Karpas-422 (cell line): ENCODE results near the gene MRPL21. TPM values are rescaled to one million over a fixed set of nuclear protein-coding genes. Genes with fewer than 3 reads are reported as not detected.

ENCODE experiments used
- DNase-seq: peaks from one replicate; pipeline ENCODE4 v3.0.0-alpha.2; 2015
- H2AFZ ChIP-seq: fragments of 200-600 bp; sonication (generic); 2 replicates; pipeline ENCODE4 v1.6.1; 2014; ENCODE audit warnings: antibody characterized with exemption, low read length, mixed read lengths
- H3K27ac ChIP-seq: fragments of 200-600 bp; sonication (generic); 2 replicates; pipeline ENCODE4 v1.5.1; 2014; ENCODE audit warnings: mild to moderate bottlenecking, low read length, moderate library complexity
- H3K27me3 ChIP-seq: fragments of 200-600 bp; sonication (generic); 2 replicates; pipeline ENCODE4 v1.6.1; 2014; ENCODE audit warnings: low read length, mixed read lengths
- H3K36me3 ChIP-seq: fragments of 200-600 bp; sonication (generic); 2 replicates; pipeline ENCODE4 v1.6.1; 2014; ENCODE audit warnings: low read length, mixed read lengths; ENCODE audit not compliant: insufficient read depth
- H3K4me1 ChIP-seq: fragments of 200-600 bp; sonication (generic); 2 replicates; pipeline ENCODE4 v1.6.1; 2014; ENCODE audit warnings: mild to moderate bottlenecking, low read length, mixed read lengths
- H3K4me2 ChIP-seq: fragments of 200-600 bp; sonication (generic); 2 replicates; pipeline ENCODE4 v1.6.1; 2014; ENCODE audit warnings: low read length, low read depth, mild to moderate bottlenecking; ENCODE audit not compliant: poor library complexity, severe bottlenecking
- H3K4me3 ChIP-seq: fragments of 200-600 bp; sonication (generic); 2 replicates; pipeline ENCODE4 v1.5.1; 2014; ENCODE audit warnings: mild to moderate bottlenecking, antibody characterized with exemption, low read length, mixed read lengths
- H3K79me2 ChIP-seq: fragments of 200-600 bp; sonication (generic); 2 replicates; pipeline ENCODE4 v1.6.1; 2014; ENCODE audit warnings: mild to moderate bottlenecking, low read length, mixed read lengths
- H3K9ac ChIP-seq: fragments of 200-600 bp; sonication (generic); 2 replicates; pipeline ENCODE4 v1.6.0; 2014; ENCODE audit warnings: low read length
- H3K9me2 ChIP-seq: fragments of 200-600 bp; sonication (generic), shearing (Covaris generic); replicated peaks from 2 replicates; pipeline ENCODE4 v1.6.0; 2014; ENCODE audit warnings: mild to moderate bottlenecking, low read length, moderate library complexity; ENCODE audit not compliant: insufficient read depth
- H3K9me3 ChIP-seq: fragments of 300-700, 200-600 bp; sonication (generic); 2 replicates; pipeline ENCODE4 v1.6.1; 2014; ENCODE audit warnings: low read length, mixed read lengths
- H4K20me1 ChIP-seq: fragments of 200-600 bp; sonication (generic); 2 replicates; pipeline ENCODE4 v1.6.1; 2014; ENCODE audit warnings: mild to moderate bottlenecking, antibody characterized with exemption, low read length, low read depth; ENCODE audit not compliant: insufficient read depth
- total RNA-seq: library from RNA; depleted of rRNA; stranded (reverse); fragments of >200 nt; shearing (Covaris generic); gene quantifications from 2 replicates; pipeline ENCODE4 v1.2.3, GENCODE V29; 2014; ENCODE audit warnings: low replicate concordance

Gene MRPL21
- total RNA-seq, 1 experiment from 2014 or later: 121 TPM

GRCh38 chr11:68878022-68878421 is 25.6 kb downstream of the MRPL21 start:
- Histone ChIP-seq H3K36me3 (no peaks in the 10 kb centered on the region), H3K4me2 (no peak overlapping the region), H3K79me2 (no peaks in the 10 kb centered on the region), H2AFZ (no peak overlapping the region), H3K9ac (no peak overlapping the region), H3K9me3 (no peaks in the 10 kb centered on the region), H4K20me1 (no peaks in the 10 kb centered on the region), H3K27ac (no peak overlapping the region), H3K4me1 (no peaks in the 10 kb centered on the region), H3K27me3 (no peaks in the 10 kb centered on the region), H3K4me3 (no peak overlapping the region), H3K9me2 (no peaks in the 10 kb centered on the region)
- DNase-seq: no peak

DNA sequence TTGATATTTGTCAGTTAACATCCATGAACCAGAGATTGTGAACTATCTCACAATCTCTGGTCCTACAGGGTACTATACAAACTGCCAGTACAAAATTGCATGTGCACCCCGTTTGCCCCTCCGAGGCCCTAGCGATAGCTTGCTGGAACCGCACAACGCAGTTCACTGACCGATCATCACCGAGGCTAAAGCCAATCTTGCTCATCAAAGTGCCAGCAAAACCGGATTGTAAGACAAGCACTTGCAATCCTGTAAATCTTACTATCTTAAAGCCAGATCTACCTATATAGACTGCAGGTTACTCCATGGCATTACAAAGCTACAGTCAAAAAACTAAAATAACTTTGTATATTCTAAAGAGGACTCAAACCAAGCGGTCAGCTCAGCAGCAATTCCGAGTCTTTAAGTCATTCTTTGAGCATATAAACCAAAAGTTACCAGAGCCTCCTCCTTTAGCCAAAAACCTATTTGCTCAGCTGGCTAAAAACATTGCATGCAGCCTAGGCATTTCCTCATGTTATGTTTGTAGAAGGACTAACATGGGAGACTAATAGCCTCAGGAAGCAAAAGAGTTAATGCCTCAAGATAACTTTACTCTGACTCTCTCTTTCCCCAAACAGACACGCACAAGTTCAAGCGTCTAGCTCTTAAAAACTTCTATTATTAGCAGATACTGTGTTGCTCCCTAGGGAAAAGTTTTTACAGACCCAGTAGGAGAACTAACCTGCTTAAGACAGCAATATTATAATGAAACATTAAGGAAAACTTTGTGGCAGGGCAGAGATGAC is 31.2 kb downstream of the MRPL21 start:
- no peak for DNase-seq
- no peak overlapping the region for H3K4me3 ChIP-seq
- H3K9me3 ChIP-seq: no peaks in the 10 kb centered on the region
- H3K27ac ChIP-seq: no peak overlapping the region
- peaks cover 4% of the 10 kb centered on the region; the same call in 1 of the 2 replicates for H3K4me1 ChIP-seq
- H3K9ac ChIP-seq: no peak overlapping the region
- H2AFZ ChIP-seq: no peak overlapping the region
- H3K9me2 ChIP-seq: no peaks in the 10 kb centered on the region
- no peaks in the 10 kb centered on the region for H4K20me1 ChIP-seq
- no peaks in the 10 kb centered on the region for H3K36me3 ChIP-seq
- H3K4me2 ChIP-seq: no peak overlapping the region
- no peaks in the 10 kb centered on the region for H3K79me2 ChIP-seq
- H3K27me3 ChIP-seq: no peaks in the 10 kb centered on the region

GRCh38 chr11:68870470-68870869 is 33.2 kb downstream of the MRPL21 start:
- H3K9ac ChIP-seq: no peak overlapping the region
- H3K27me3 ChIP-seq: no peaks in the 10 kb centered on the region
- no peak overlapping the region for H2AFZ ChIP-seq
- H3K79me2 ChIP-seq: no peaks in the 10 kb centered on the region
- peaks cover 9% of the 10 kb centered on the region for H3K4me1 ChIP-seq
- H3K9me2 ChIP-seq: no peaks in the 10 kb centered on the region
- H3K27ac ChIP-seq: no peak overlapping the region
- H3K9me3 ChIP-seq: no peaks in the 10 kb centered on the region
- no peak overlapping the region for H3K4me2 ChIP-seq
- H4K20me1 ChIP-seq: no peaks in the 10 kb centered on the region
- H3K36me3 ChIP-seq: no peaks in the 10 kb centered on the region
- no peak for DNase-seq
- no peak overlapping the region for H3K4me3 ChIP-seq

DNA sequence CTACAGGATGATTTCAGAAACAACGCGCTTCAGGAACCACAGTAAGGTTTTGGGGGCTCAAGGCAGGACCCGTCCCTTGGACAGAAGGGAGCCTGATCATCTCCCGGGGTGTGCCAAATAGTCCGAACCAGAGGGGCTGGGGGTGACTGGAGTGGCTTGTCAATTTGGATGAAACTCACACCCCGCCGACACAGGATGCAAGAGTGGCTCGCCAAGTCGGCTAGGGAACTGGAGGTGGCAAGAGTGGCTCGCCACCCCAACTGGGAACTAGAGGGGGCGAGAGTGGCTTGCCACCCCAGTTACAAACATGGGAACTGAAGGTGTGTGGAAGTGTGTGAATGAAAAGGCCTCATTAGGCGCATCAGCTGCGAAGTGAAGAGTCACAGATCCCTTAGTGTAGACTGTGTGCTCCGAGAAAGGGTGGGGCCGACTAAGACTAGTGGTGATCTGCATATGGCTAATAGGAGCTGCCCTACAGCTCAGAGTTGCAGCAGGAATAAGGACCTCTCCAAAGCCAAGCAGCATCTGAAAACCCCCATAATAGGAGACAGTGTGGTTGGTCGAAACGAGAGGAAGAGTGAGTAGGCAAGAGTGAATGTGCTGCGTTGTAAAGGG is 35.3 kb downstream of the MRPL21 start:
- H3K79me2 ChIP-seq: no peaks in the 10 kb centered on the region
- peaks cover 9% of the 10 kb centered on the region for H3K9me3 ChIP-seq
- H3K4me3 ChIP-seq: no peak overlapping the region
- no peaks in the 10 kb centered on the region for H3K27me3 ChIP-seq
- no peak overlapping the region for H3K9ac ChIP-seq
- peaks cover 9% of the 10 kb centered on the region for H3K4me1 ChIP-seq
- no peaks in the 10 kb centered on the region for H3K36me3 ChIP-seq
- no peak for DNase-seq
- H3K27ac ChIP-seq: no peak overlapping the region
- H4K20me1 ChIP-seq: no peaks in the 10 kb centered on the region
- no peaks in the 10 kb centered on the region for H3K9me2 ChIP-seq
- H2AFZ ChIP-seq: no peak overlapping the region
- no peak overlapping the region for H3K4me2 ChIP-seq

- Histone ChIP-seq H2AFZ (no peak overlapping the region), H3K9me2 (no peaks in the 10 kb centered on the region), H3K4me2 (no peak overlapping the region), H3K27me3 (no peaks in the 10 kb centered on the region), H3K4me1 (peaks cover 5% of the 10 kb centered on the region), H3K36me3 (no peaks in the 10 kb centered on the region), H3K79me2 (no peaks in the 10 kb centered on the region), H3K4me3 (no peak overlapping the region), H3K9ac (no peak overlapping the region), H3K9me3 (peaks cover 9% of the 10 kb centered on the region), H3K27ac (no peak overlapping the region), H4K20me1 (no peaks in the 10 kb centered on the region)
- no peak for DNase-seq
Observed at GRCh38 chr11:68867066-68867465, 36.6 kb downstream of the MRPL21 start.

DNA sequence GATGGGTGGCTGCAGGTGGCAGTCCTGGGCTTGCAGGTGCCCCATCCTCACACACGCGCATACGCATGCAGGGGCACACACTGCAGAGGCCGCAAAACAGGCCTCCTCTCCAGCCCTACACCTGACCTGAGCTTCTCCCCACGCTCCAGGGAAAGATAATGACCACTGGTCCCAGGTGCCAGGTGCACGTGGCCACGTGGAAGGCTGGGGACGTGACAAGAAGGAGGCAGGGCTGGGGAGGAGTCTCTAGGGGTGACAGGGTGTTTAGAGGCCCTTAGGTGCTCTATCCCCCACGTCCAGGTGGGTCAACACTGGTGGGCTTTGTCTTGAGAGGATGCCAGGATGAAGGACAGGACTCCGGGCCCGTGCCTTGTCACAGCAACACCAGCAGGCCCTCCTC is 38.4 kb downstream of the MRPL21 start:
- H3K36me3 ChIP-seq: no peaks in the 10 kb centered on the region
- no peaks in the 10 kb centered on the region for H4K20me1 ChIP-seq
- no peak for DNase-seq
- H3K27me3 ChIP-seq: no peaks in the 10 kb centered on the region
- H3K9me3 ChIP-seq: peaks cover 9% of the 10 kb centered on the region
- H3K27ac ChIP-seq: no peak overlapping the region
- H3K9ac ChIP-seq: no peak overlapping the region
- H3K9me2 ChIP-seq: no peaks in the 10 kb centered on the region
- peaks cover 5% of the 10 kb centered on the region for H3K4me1 ChIP-seq
- no peaks in the 10 kb centered on the region for H3K79me2 ChIP-seq
- H3K4me3 ChIP-seq: no peak overlapping the region
- H2AFZ ChIP-seq: no peak overlapping the region
- H3K4me2 ChIP-seq: no peak overlapping the region

DNA sequence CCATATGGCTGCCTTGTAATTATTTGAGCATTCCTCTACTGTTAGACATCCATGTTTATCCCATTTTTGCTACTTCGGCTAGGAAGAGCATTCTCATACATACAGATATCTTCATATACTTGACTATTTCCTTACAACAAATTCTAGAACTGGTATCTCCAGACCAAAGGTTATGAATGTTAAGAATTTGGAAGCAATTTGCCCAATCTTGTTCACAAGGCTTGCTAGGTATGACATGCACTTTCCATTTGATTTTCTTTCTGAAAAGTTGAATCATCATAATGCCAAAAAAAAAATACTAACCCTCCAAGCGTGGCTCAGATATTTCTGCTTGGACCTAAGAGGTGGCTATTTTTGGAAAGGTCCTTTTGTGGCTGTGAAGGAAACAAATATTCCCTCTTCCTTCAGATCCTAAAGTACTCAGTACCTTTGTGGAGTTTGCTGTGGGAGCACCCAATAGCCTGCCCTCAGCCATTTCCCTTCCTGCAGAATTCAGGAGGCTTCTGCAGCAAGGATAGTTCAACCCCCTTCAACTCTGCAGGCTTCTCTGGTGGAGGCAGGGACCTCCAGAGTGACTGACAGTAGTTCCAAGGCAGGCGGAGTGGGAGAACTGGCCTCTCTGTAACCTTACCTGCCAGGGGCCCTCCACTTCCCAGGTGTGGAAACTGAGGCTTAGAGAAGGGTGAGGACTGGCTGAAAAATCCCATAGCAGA is 39.9 kb downstream of the MRPL21 start:
- Histone ChIP-seq H3K4me2 (no peak overlapping the region), H3K9ac (no peak overlapping the region), H2AFZ (no peak overlapping the region), H3K4me3 (no peak overlapping the region), H3K79me2 (no peaks in the 10 kb centered on the region), H3K27ac (no peak overlapping the region), H3K9me2 (no peaks in the 10 kb centered on the region), H3K36me3 (no peaks in the 10 kb centered on the region), H3K27me3 (no peaks in the 10 kb centered on the region), H3K4me1 (peaks cover 5% of the 10 kb centered on the region), H3K9me3 (peaks cover 9% of the 10 kb centered on the region), H4K20me1 (no peaks in the 10 kb centered on the region)
- no peak for DNase-seq

GRCh38 chr11:68862421-68862820 is 41.2 kb downstream of the MRPL21 start:
- no peaks in the 10 kb centered on the region for H3K79me2 ChIP-seq
- H2AFZ ChIP-seq: no peak overlapping the region
- H4K20me1 ChIP-seq: no peaks in the 10 kb centered on the region
- H3K4me1 ChIP-seq: peaks cover 5% of the 10 kb centered on the region
- no peak overlapping the region for H3K4me3 ChIP-seq
- no peaks in the 10 kb centered on the region for H3K27me3 ChIP-seq
- no peaks in the 10 kb centered on the region for H3K36me3 ChIP-seq
- no peak for DNase-seq
- H3K9me2 ChIP-seq: no peaks in the 10 kb centered on the region
- H3K27ac ChIP-seq: no peak overlapping the region
- H3K4me2 ChIP-seq: no peak overlapping the region
- H3K9me3 ChIP-seq: peaks cover 9% of the 10 kb centered on the region
- H3K9ac ChIP-seq: no peak overlapping the region
